CD4-positive, alpha-beta T cell treated with Interleukin-10 for 1 hour (primary cell): ENCODE results near the gene IFT57.
"Not testable (repeated sequence)": the region's sequence is repeated elsewhere in the genome, so short reads cannot be mapped to it uniquely, and the experiment has no call there.

Experiments
- DNase-seq: peaks from one replicate; pipeline ENCODE4 v3.0.0-alpha.2; 2020

Gene IFT57, protein sequence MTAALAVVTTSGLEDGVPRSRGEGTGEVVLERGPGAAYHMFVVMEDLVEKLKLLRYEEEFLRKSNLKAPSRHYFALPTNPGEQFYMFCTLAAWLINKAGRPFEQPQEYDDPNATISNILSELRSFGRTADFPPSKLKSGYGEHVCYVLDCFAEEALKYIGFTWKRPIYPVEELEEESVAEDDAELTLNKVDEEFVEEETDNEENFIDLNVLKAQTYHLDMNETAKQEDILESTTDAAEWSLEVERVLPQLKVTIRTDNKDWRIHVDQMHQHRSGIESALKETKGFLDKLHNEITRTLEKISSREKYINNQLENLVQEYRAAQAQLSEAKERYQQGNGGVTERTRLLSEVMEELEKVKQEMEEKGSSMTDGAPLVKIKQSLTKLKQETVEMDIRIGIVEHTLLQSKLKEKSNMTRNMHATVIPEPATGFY

GRCh38 chr3:108221911-108222852 lies at the start of gene IFT57:
IFT57 (minus strand) TSS chr3:108222424; CDS start chr3:108222322, 102 bp downstream.
- DNase-seq, result peak; percentile 98

DNA sequence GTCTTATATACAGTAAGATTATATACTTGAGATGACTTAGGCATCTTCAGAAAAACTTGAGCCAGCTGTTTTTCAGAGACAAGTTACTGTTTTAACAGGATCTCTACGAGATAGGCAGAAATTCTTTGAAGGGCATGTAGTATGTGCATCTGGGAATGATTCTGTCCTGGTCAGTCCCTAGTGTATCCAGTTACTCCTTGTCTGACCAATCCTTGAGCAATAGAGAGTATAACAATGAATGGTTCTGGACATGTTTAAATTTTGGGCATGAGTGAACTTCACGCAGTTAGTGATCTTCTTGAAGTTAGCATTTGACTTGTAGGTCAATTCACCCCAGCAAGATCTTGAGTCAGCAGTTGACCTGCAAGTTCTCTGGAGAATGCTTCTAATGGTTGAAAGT lies 49.4 kb upstream of the IFT57 start:
- DNase-seq, result no peak

GRCh38 chr3:108268235-108268634 lies 46.0 kb upstream of the IFT57 start:
- DNase-seq, result not testable (repeated sequence)

DNA sequence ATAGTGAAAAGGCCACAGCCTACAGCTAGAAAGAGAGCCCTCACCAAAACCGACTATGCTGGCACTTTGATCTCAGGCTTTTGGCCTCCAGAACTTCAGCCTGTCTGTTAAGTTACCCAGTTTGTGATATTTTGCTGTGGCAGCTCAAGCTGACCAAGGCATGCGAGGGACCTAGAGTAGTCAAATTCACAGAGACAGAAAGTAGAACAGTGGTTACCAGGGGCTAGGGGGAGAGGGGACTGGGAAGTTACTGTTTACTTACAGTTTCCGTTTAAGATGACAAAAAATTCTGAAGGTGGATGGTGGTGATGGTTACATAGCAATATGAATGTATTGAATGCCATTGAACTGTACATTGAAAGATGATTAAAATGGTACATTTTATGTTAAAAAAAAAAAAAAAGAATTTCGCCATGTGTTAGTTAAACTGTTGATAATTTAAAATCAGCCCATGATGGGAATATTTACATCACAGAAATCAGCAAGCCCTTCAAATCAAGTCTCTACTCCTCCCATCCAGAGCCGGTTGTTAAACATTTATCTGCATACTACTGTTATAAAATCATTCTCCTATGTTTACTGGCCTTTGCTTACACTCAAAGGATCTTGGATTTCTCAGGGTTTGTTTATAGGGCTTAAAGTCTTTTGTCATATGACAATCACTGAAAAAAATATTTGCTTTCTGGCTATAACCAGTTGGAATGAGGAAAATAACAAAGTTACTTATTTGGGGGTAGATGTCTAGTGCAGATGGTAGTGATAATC lies 42.5 kb upstream of the IFT57 start:
- not testable (repeated sequence) for DNase-seq

- DNase-seq, result no peak
Measured at GRCh38 chr3:108255131-108255530, 32.9 kb upstream of the IFT57 start.

- no peak for DNase-seq
Measured at GRCh38 chr3:108251844-108252243, 29.6 kb upstream of the IFT57 start.

DNA sequence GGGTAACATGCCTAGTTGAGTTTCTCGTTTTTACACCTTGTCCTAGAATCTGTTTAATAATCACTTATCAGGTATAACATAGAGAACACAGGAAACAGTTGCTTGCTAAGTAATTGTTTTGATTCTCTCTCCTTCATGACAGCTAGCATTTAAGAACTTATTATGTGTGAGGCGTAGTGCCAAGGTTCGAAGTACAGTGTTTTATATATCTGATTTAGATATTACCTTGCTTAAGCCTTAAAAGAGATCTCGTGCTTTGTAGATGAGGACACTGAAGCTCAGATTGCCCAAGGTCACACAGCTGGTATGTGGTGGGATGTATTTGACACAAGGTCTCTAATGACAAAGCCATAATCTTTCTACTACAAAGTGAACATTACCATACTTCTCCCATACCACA lies 29.0 kb upstream of the IFT57 start:
- no peak for DNase-seq

DNA sequence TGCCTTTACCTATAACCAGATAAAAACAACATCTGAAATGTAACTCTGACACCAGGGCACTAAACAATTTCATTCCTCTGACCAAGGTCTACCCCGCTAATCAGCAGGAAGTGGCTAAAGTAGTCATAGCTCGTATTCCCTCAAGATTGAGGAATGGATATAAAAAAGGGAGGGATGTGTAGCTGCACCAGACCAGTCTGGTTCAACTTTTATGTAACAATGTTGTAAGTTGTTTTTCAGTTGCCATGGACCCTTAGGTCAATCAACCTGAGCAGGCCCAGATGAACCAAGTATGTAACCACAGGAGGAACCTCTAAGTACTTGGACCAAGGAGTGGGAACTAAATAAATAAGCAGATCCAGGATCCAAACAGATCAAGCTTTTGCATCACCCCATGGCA lies 28.4 kb upstream of the IFT57 start:
- no peak for DNase-seq

- no peak for DNase-seq
Measured at GRCh38 chr3:108243243-108243642, 21.0 kb upstream of the IFT57 start.

DNA sequence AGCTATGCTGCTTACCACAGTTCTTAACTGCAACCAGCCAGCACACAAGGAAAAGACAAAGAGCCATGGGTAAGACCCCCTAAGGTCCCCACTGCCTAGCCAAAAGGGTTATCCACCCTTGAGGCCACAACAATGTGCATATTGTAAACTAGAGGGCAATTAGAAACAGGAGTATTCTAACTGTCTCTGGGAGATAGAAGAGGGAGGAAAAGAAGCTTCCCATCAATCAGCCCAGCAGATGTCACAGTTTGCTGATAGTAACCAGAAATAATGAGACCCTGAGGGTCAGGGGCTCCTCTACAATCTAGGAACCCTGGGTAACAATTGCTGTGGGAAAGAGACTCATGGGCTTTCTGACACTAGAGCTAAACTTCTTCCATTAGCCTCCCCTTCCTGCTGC lies 20.6 kb upstream of the IFT57 start:
- DNase-seq, result no peak

DNA sequence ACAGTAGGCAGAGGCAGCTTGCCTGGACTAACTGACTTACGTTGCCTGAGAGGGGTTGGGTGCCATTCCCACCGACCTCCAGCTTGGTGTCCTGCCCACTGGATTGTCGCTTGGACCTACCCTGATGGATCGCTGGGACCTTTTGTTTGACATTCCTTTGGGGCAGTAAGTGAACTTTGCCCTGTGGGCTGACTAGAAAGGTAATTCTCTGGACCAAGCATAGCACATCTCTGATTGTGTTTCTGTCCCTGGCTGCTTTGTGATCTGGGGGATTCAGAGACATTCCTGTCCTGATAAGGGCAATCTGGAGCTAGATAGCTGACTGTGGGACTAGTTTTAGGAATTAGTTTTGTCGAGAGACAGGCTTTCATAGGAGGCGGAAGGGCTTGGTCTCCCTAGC lies 19.5 kb upstream of the IFT57 start:
- DNase-seq, result no peak

DNA sequence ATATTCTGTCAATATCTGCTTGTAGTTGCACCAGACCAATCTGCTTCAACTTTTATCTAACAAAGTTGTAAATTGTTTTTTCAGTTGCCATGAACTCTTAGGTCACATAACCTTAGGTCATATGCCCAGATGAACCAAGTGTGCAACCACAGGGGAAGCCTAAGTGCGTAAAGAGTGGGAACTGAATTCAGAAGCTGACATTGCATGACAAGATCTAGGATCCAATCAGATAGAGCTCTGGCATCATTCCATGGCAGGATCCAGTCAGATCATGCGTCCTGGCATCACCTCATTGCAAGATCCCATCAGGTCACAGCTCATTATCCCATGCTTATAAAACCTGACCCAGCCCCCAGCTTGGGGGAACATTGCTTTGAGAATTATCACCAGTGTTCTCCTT lies 18.9 kb upstream of the IFT57 start:
- DNase-seq, result no peak

DNA sequence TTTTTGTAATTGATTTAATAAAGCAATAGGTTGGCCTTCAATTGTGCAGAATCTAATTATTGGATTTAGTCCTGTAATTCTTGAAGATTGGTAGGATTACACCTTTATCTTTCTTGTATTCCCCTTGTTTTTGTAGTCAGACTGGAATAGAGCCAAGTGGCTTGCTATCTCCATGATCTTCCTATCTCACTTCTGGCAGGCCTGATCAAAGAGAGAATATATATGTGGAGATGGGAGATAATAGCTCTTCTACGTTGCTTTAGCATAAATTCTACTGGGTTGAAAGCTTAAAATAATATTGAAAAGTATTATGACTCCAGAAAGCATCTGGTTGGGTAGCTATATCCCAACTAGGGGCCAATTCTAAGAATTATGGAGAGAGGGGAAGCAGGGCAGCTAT lies 16.9 kb upstream of the IFT57 start:
- no peak for DNase-seq

DNA sequence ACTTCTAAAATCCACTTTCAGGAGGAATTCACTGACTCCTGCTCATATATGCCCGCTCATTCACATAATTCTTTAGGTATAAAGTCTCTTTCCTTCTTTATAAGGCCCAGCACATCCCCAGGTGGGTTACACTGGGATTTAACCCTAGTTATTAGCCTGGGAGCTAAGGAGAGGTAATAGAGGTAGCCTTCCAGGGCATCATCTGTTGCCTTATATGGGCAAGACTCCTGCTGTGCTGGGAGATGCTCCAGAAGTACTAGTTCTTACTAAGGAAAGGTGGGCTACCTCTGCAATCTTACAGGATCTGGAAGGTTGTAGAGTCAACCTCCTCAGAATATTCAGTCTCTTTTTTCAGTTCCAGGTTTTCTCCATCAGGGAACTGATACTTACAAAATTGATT lies 13.1 kb upstream of the IFT57 start:
- no peak for DNase-seq

GRCh38 chr3:108234387-108234957 lies 12.2 kb upstream of the IFT57 start:
- DNase-seq, result no peak

- no peak for DNase-seq
Measured at GRCh38 chr3:108228286-108228685, 6.1 kb upstream of the IFT57 start.

GRCh38 chr3:108227131-108227530 lies 4.9 kb upstream of the IFT57 start:
- DNase-seq, result no peak

DNA sequence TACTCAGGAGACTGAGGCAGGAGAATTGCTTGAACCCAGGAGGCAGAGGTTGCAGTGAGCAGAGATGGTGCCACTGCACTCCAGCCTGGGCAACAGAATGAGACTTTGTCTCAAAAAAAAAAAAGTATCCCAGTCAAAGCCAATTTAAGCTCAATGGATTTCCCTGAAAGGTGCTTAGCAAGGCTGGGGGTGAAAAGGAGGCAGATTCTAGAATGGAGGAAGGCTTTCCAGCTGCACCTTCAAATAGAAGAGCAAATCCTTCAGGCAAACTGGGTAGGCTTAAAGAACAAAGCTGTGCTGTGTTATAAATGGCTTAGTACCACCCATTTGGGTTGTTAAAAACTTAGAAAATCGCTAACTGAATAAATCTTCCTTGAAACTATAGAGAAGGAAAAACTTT lies 3.0 kb upstream of the IFT57 start:
- no peak for DNase-seq

- DNase-seq, result peak; percentile 44
Measured at GRCh38 chr3:108223928-108224327, 1.7 kb upstream of the IFT57 start.

GRCh38 chr3:108222853-108223565 lies 785 bp upstream of the IFT57 start:
- peak; percentile 24 for DNase-seq

- DNase-seq, result peak; percentile 21
Measured at GRCh38 chr3:108221393-108221792, 831 bp downstream of the IFT57 start.

DNA sequence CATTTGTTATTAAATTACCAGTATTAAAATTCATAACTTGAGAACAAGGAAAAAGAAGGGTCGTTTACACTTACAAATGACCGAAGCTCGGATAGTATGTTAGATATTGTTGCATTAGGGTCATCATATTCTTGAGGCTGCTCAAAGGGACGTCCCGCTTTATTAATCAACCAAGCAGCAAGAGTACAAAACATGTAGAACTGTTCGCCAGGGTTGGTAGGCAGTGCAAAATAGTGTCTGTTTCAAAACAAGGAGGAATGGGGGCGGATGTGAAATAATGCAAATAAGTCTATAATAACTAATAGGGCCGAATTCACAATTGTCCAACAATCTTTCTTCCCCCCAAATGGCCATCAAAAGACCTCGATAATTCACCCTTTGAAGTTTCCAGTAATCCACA lies 2.9 kb downstream of the IFT57 start:
- no peak for DNase-seq
